Keratinocyte (primary cell): ENCODE measurements around the gene S1PR2. TPM values are rescaled to one million over a fixed set of nuclear protein-coding genes. Genes with fewer than 3 reads are reported as not detected.

Experiments used
- DNase-seq: peaks from one replicate; pipeline ENCODE4 v3.0.0-alpha.2; 2011; ENCODE audit warnings: low read depth, missing footprints, low spot score
- FAIRE-seq: peaks from 2 replicates; lab custom pipeline; 2011; peaks lifted over from hg19 to GRCh38; lab: Jason Lieb, UNC
- H2AFZ ChIP-seq: 2 replicates; pipeline ENCODE4 v1.6.0; 2012; ENCODE audit warnings: low read length, control low read depth, inconsistent platforms; ENCODE audit not compliant: control insufficient read depth
- H3K27ac ChIP-seq: 2 replicates; pipeline ENCODE4 v1.5.1; 2011; ENCODE audit warnings: low read length; ENCODE audit not compliant: control insufficient read depth, insufficient read depth
- H3K27me3 ChIP-seq: 3 replicates; pipeline ENCODE4 v1.6.0; 2011; ENCODE audit warnings: low read length; ENCODE audit not compliant: control insufficient read depth, insufficient read depth; ENCODE audit errors: extremely low read depth
- H3K36me3 ChIP-seq, 2 experiments: 2 replicates in 1 of 2; 3 replicates in 1 of 2; pipeline ENCODE4 v1.5.1; 2011; ENCODE audit warnings: low read length in 2 of 2, mild to moderate bottlenecking in 1 of 2; ENCODE audit not compliant: control insufficient read depth in 2 of 2, insufficient read depth in 2 of 2; ENCODE audit errors: extremely low read depth in 1 of 2
- H3K4me1 ChIP-seq: 3 replicates; pipeline ENCODE4 v1.5.1; 2011; ENCODE audit warnings: low read length; ENCODE audit not compliant: control insufficient read depth, insufficient read depth; ENCODE audit errors: extremely low read depth
- H3K4me2 ChIP-seq: 3 replicates; pipeline ENCODE4 v1.6.0; 2011; ENCODE audit warnings: low read depth, low read length; ENCODE audit not compliant: control insufficient read depth, insufficient read depth; ENCODE audit errors: extremely low read depth
- H3K4me3 ChIP-seq, 3 experiments: fragments of 200-600 bp in 1 of 3; sonication (generic) in 1 of 3; 2 replicates in 2 of 3; 3 replicates in 1 of 3; pipeline ENCODE4 v1.5.1; 2011 to 2016; ENCODE audit warnings: low read length in 3 of 3, mild to moderate bottlenecking in 3 of 3, control low read depth in 2 of 3, inconsistent platforms in 1 of 3, low read depth in 1 of 3, mixed read lengths in 1 of 3, mixed run types in 1 of 3, moderate library complexity in 1 of 3; ENCODE audit not compliant: control insufficient read depth in 2 of 3, insufficient read depth in 2 of 3; ENCODE audit errors: extremely low read depth in 1 of 3
- H3K79me2 ChIP-seq: 2 replicates; pipeline ENCODE4 v1.6.0; 2012; ENCODE audit warnings: low read length; ENCODE audit not compliant: control insufficient read depth, insufficient read depth
- H3K9ac ChIP-seq: 3 replicates; pipeline ENCODE4 v1.6.0; 2011; ENCODE audit warnings: low read length; ENCODE audit not compliant: control insufficient read depth, insufficient read depth; ENCODE audit errors: extremely low read depth
- H3K9me1 ChIP-seq: 3 replicates; pipeline ENCODE4 v1.6.0; 2011; ENCODE audit warnings: low read length; ENCODE audit not compliant: control insufficient read depth, insufficient read depth; ENCODE audit errors: extremely low read depth
- H3K9me3 ChIP-seq: 2 replicates; pipeline ENCODE4 v1.5.1; 2012; ENCODE audit warnings: low read depth, low read length; ENCODE audit not compliant: control insufficient read depth
- H4K20me1 ChIP-seq: 3 replicates; pipeline ENCODE4 v1.6.0; 2011; ENCODE audit warnings: low read length; ENCODE audit not compliant: control insufficient read depth, insufficient read depth; ENCODE audit errors: extremely low read depth
- EZH2 ChIP-seq: IDR thresholded peaks from one replicate; pipeline ENCODE4 v1.6.1; 2012; ENCODE audit warnings: inconsistent platforms, mild to moderate bottlenecking, low read length, moderate library complexity
- dilution Hi-C: fragments of 300-500 bp; cut with MboI; formaldehyde crosslinking; loops from one replicate; pipeline ENCODE4 v1.7.0; 2020; ENCODE audit warnings: low sequenced_read_pairs; ENCODE audit not compliant: extremely low pct_ligation_motif_present
- polyA plus RNA-seq, 5 experiments: library from polyadenylated mRNA; depleted of rRNA in 3 of 5; stranded (reverse) in 3 of 5; stranded (forward) in 1 of 5; unstranded in 1 of 5; fragments of >200 nt; gene quantifications; 1 replicate in 1 of 5; 2 replicates in 3 of 5; 3 replicates in 1 of 5; pipeline versions ENCODE4 v1.2.1 to v1.2.3, GENCODE V29; 2011 to 2012; ENCODE audit warnings: missing spikeins in 2 of 5, low read depth in 1 of 5, low replicate concordance in 1 of 5
- TF ChIP-seq, protein P1 (sequence below), 3 experiments: IDR thresholded peaks in 1 of 3; conservative IDR thresholded peaks in 1 of 3; optimal IDR thresholded peaks in 1 of 3; 2 replicates in 2 of 3; 3 replicates in 1 of 3; pipeline versions ENCODE3 to v1.5.1; 2011; ENCODE audit warnings: low read length in 3 of 3, mild to moderate bottlenecking in 3 of 3, moderate library complexity in 2 of 3, control low read depth in 1 of 3, inconsistent platforms in 1 of 3; ENCODE audit not compliant: insufficient read depth in 2 of 3; ENCODE audit errors: extremely low read depth in 1 of 3

The S1PR2 gene
- polyA plus RNA-seq, 1 donor (not counting 4 experiments of a cell fraction or from before 2014, with no cell fraction given), result 1.6 TPM

DNA sequence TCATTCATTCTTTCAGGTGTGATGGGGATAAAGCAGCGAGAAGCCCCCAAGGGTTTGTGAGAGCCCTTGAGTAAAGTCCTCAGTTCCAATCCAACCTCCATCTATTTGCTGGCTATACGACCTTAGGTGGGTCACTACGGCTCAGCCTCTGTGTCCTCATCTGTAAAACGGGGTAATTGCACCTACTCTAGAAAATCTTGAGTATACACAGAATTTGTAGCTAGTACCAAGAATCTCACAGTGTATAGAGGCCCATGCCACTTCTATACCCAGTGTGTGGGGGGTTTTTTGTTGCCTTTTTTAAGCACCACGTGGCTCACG, 36.0 kb downstream of the S1PR2 start:
- Histone ChIP-seq H4K20me1 (peaks cover 5% of the 10 kb centered on the region), H3K9me1 (no peaks in the 10 kb centered on the region), H3K4me1 (peaks cover 11% of the 10 kb centered on the region), H3K4me3 (peak overlapping the region; percentile 69 to 85 (median 81)), H3K36me3 (peaks cover 0 to 7% of the 10 kb centered on the region in 2 experiments), H3K79me2 (peaks cover 42% of the 10 kb centered on the region), H3K27ac (peak overlapping the region; percentile 31), H3K9me3 (no peaks in the 10 kb centered on the region), H3K27me3 (no peaks in the 10 kb centered on the region), H3K4me2 (peak overlapping the region; percentile 73), H2AFZ (peak overlapping the region; percentile 92), H3K9ac (peak overlapping the region; percentile 88)
- FAIRE-seq, result no peak
- no peak for TF ChIP-seq EZH2
- TF ChIP-seq, protein P1, sequence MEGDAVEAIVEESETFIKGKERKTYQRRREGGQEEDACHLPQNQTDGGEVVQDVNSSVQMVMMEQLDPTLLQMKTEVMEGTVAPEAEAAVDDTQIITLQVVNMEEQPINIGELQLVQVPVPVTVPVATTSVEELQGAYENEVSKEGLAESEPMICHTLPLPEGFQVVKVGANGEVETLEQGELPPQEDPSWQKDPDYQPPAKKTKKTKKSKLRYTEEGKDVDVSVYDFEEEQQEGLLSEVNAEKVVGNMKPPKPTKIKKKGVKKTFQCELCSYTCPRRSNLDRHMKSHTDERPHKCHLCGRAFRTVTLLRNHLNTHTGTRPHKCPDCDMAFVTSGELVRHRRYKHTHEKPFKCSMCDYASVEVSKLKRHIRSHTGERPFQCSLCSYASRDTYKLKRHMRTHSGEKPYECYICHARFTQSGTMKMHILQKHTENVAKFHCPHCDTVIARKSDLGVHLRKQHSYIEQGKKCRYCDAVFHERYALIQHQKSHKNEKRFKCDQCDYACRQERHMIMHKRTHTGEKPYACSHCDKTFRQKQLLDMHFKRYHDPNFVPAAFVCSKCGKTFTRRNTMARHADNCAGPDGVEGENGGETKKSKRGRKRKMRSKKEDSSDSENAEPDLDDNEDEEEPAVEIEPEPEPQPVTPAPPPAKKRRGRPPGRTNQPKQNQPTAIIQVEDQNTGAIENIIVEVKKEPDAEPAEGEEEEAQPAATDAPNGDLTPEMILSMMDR (optimal IDR thresholded peaks at IDR 0.05 in 1 of 3, IDR thresholded peaks at IDR 0.05 in 1 of 3, conservative IDR thresholded peaks at IDR 0.05 in 1 of 3; ENCODE audit: extremely low read depth in 1 of 3, insufficient read depth in 2 of 3, low read length in 3 of 3), result no peak
- DNase-seq, result no peak
- dilution Hi-C loops, result no loop called here

DNA sequence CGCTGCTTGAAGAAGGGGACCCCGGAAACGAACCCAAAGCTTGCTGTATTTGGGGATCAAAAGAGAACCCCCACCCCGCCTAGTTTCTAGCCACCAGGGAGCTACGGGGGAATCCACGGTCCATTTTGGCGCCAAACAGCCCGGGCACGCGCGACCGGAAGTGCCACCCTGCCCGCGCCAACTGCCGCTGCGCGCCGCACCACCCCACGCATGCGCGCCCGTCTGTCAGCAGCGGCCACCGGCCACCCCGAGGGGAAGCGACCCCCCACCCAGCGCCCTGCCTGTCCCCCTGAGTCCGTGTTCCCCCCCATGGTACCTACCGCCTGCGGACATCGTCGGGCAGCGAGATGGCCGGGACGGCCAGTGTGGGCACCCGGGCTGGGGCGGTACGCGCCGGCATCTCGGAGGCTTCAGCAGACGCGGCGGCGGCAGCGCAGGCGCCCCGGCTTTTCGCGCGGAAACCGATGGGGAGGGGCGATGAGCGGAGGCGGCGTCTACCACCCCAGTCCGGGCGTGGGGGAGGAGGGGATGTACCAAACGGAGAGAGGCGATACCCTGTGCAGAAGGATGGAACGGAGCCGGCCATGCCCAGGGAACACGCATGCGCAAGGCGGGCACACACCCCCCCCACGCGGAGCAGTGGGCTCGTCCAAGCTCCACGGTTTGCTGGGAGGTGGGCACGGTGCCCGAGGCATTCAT, 36.5 kb downstream of the S1PR2 start, which contains the start of gene DNMT1:
Gene DNMT1, minus strand, starts transcription at position 454 of the 699 bp plus-strand sequence. Its CDS starts 54 bp downstream, at position 400.
- TF ChIP-seq EZH2, result no peak
- TF ChIP-seq, protein P1 (optimal IDR thresholded peaks at IDR 0.05 in 1 of 3, IDR thresholded peaks at IDR 0.05 in 1 of 3, conservative IDR thresholded peaks at IDR 0.05 in 1 of 3; ENCODE audit: extremely low read depth in 1 of 3, insufficient read depth in 2 of 3, low read length in 3 of 3), result no peak
- H3K4me1 ChIP-seq, result peaks cover 11% of the 10 kb centered on the region
- peaks cover 47% of the 10 kb centered on the region for H3K79me2 ChIP-seq
- no peaks in the 10 kb centered on the region for H3K27me3 ChIP-seq
- peak; percentile 62 for DNase-seq
- H2AFZ ChIP-seq, result peak within 1 kb of the TSS; percentile 92
- no peaks in the 10 kb centered on the region for H3K9me1 ChIP-seq
- peaks cover 9% of the 10 kb centered on the region for H4K20me1 ChIP-seq
- no peaks in the 10 kb centered on the region for H3K9me3 ChIP-seq
- peak within 1 kb of the TSS; percentile 88 for H3K9ac ChIP-seq
- peak within 1 kb of the TSS; percentile 69 to 85 (median 81) for H3K4me3 ChIP-seq
- H3K36me3 ChIP-seq, result peaks cover 0 to 12% of the 10 kb centered on the region in 2 experiments
- peak within 1 kb of the TSS; percentile 73 for H3K4me2 ChIP-seq
- dilution Hi-C loops, result no loop called here
- FAIRE-seq, result no peak
- H3K27ac ChIP-seq, result peak within 1 kb of the TSS; percentile 72
